Measurements from ENCODE around the gene ANXA11.

ANXA11 gene

DNA sequence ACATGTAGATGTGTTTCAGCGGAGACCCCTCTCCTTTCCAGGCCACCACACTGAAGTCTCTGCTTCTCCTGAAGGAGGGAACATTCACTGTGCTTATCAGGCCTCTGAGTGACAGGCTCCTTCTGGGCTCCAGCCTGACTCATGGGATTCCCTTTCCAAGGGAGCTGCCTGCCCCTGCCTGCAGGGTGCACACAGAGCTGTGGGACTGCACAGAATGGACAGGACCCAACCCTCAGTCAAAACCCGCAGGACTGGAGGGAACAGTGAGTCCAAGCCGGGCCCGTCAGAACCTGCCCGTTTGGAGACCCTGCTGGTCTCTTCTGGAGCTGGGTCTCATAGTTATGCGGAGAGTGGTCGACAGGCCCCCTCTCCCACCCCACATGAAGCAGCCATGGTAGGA, 40.2 kb downstream of the ANXA11 start:
- DNase-seq (ENCODE audit: extremely low spot score) = no peak
- TF ChIP-seq, protein P1, sequence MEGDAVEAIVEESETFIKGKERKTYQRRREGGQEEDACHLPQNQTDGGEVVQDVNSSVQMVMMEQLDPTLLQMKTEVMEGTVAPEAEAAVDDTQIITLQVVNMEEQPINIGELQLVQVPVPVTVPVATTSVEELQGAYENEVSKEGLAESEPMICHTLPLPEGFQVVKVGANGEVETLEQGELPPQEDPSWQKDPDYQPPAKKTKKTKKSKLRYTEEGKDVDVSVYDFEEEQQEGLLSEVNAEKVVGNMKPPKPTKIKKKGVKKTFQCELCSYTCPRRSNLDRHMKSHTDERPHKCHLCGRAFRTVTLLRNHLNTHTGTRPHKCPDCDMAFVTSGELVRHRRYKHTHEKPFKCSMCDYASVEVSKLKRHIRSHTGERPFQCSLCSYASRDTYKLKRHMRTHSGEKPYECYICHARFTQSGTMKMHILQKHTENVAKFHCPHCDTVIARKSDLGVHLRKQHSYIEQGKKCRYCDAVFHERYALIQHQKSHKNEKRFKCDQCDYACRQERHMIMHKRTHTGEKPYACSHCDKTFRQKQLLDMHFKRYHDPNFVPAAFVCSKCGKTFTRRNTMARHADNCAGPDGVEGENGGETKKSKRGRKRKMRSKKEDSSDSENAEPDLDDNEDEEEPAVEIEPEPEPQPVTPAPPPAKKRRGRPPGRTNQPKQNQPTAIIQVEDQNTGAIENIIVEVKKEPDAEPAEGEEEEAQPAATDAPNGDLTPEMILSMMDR (IDR thresholded peaks at IDR 0.05; ENCODE audit: control extremely low read depth, extremely low read depth, low read depth, missing control alignments) = no peak
- POLR2A ChIA-PET = interaction anchor here (0.6 kb wide), 1 partner anchor 17 kb away, joined by 3 read pairs; no protein-coding TSS in a partner anchor
- CTCF ChIA-PET = interaction anchor here (1.0 to 1.5 kb wide), 3 partner anchors 30 to 56 kb away, joined by 3 to 4 read pairs (median 4); no protein-coding TSS in a partner anchor

DNA sequence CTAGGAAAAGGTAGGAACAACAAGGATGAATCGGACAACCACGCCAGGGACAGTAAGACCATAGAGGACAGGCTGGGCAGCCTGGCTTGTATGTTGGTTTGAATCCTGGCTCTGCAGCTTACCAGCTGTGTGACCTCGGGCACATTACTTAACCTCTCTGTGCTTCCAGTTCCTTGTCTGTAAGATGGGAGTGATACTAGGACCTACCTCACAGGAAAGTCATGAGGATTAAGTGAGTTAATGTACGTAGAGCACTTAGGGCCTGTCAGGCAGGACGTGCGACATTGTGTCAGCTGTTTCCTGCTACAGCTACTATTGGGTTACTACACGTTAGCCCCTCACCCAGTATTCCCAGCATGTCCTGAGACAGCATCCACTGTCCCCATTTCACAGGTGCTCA, 40.7 kb downstream of the ANXA11 start:
- TF ChIP-seq, protein P1 (IDR thresholded peaks at IDR 0.05; ENCODE audit: control extremely low read depth, extremely low read depth, low read depth, missing control alignments) = no peak
- CTCF ChIA-PET = interaction anchor here (1.0 to 1.5 kb wide), 3 partner anchors 21 to 32 kb away, joined by 3 to 4 read pairs (median 4); no protein-coding TSS in a partner anchor
- DNase-seq (ENCODE audit: extremely low spot score) = no peak
- POLR2A ChIA-PET = no interaction called here

DNA sequence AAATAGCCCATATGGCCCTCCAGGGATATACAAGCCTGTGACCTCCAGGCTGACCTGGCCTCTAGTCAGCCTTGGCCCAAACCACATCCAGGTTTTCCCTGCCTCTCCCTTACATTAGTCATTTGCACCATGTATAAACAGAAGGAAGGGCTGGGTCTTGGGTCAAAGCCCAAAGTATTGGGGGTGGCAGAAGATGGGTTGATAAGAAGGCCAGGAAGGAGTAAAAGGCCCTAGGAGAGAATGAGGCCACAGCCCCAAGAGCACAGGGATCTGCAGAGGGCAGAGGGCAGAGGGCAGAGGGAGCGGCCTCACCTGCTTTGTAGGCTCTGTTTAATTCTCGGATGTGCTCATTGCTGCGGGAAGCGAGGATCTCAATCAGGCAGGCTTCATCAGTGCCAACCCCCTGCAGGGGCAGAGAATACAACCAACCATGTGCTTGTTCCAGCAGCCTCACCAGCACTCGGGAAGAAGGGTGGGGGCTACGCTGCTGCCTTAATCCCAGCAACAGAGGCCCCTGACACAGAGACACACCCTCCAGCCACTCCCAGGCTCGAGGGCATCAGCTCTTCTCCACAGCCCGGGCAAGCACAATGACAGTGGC, 41.5 kb downstream of the ANXA11 start:
- ChIA-PET CTCF (interaction anchor here (1.3 kb wide), 1 partner anchor 20 kb away, joined by 4 read pairs; no protein-coding TSS in a partner anchor), POLR2A (no interaction called here)
- no peak for DNase-seq (ENCODE audit: extremely low spot score)
- TF ChIP-seq, protein P1 (IDR thresholded peaks at IDR 0.05; ENCODE audit: control extremely low read depth, extremely low read depth, low read depth, missing control alignments) = no peak

DNA sequence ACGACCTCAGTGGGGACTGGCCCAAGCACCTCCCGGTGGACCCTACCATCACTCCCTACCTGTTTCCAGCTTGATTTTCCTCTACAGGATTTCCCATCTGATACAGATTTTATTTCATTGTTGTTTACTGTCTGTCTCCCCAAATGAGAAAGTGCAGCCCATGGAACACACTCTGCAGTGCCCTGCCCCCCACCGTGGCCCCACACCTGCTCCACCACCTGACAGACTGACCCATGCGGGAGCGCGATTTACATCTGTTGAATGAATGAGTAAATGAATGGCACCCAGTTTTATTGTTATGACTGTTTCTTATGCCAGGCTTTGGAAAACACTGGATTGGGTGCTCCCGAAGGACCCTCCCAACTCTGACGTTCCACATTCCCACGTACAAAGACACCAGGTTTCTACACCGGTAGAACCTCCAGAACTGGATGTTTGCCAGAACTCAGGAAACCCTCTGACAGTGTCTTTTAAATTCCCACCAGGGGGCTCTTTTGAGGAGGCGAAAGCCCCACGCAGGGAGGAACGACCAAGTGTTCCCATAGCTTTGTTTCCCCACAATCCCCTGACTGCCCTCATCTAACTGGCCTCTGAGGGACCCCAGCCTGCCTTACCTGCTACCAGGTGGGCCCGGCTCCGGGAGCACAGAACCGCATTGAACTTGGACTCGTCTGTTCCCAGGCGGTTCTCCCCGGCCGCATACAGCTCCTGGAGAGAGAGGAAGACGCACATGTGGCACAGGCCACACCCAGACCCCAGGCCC, 43.8 kb downstream of the ANXA11 start:
- ChIA-PET CTCF (interaction anchor here (1.0 to 2.1 kb wide), 5 partner anchors 8 to 18 kb away, joined by 3 to 10 read pairs (median 6); no protein-coding TSS in a partner anchor), POLR2A (no interaction called here)
- TF ChIP-seq, protein P1 (IDR thresholded peaks at IDR 0.05; ENCODE audit: control extremely low read depth, extremely low read depth, low read depth, missing control alignments) = no peak
- DNase-seq (ENCODE audit: extremely low spot score) = no peak

DNA sequence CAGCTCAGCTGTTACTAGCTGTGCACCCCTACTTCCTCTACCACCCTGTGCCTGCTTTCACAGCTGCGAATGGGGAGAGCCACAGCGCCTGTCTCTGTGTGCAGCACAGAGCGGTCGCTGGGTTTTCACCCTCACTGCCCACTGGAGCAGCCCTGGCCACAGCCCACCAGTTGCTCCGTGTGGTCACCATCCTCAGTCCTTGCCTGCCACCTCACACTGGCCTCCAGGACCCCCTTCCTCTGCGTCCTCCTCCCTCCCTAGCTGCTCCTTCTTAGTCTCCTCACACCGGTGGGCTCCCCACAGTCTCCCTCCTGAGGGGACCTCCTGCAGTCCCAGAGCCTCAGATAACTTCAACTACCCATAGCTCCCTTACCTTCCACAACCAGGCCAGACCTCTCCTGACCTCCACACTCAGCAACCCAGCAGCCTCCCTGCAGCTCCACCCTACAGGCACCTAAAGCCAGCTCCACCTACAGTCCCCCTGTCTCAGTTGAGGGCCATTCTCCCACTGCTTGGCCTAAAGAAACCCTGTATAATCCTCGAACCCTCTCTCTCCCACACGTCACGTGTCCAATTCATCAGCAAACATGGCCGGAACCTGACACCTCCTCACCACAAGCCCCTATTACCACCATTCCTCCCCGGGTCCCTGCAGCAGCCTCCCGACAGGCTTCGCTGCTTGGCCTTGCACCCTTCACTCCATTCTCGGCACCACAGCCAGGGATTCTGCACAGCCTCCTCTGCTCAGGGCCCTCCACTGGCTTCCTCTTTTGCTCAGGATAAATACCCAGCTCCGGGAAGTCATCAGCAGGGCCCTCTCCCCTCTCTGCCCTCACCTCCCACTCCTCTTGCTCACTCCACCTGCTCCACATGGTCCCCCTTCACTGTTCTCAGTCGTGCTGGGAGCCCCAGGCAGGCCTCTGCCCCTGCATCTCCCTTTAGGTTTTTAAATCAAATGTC, 44.7 kb downstream of the ANXA11 start:
- TF ChIP-seq, protein P1 (IDR thresholded peaks at IDR 0.05; ENCODE audit: control extremely low read depth, extremely low read depth, low read depth, missing control alignments) = no peak
- CTCF ChIA-PET = interaction anchor here (1.2 to 2.1 kb wide), 4 partner anchors 10 to 61 kb away, joined by 3 to 10 read pairs (median 5); no protein-coding TSS in a partner anchor
- POLR2A ChIA-PET = no interaction called here
- no peak for DNase-seq (ENCODE audit: extremely low spot score)
